DMS 273 (cell line): ENCODE data around the gene KRT33A.

ENCODE experiments used
- DNase-seq: peaks from one replicate; lab custom pipeline; 2025; ENCODE audit not compliant: unreplicated experiment; lab: John Stamatoyannopoulos, UW

The KRT33A gene

DNA sequence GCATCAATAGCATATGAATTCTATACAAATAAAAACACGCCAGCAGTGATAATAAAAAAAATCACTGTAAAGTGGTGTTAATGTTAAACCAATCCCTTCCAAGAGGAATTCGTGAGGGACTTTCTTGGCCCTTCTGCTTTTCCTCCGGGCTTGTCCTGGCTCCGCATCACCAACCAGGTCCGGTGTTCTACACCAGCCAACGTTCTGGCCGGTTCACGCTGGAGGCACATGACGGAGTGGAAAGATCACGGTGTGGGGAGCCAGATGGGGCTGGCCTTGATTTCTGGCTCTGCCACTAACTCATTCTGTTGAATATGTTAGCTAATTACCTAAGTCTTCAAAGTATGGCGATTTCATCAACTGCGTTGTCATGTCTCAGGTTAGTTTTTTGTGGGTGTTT lies 46.5 kb downstream of the KRT33A start:
- no peak for DNase-seq

DNA sequence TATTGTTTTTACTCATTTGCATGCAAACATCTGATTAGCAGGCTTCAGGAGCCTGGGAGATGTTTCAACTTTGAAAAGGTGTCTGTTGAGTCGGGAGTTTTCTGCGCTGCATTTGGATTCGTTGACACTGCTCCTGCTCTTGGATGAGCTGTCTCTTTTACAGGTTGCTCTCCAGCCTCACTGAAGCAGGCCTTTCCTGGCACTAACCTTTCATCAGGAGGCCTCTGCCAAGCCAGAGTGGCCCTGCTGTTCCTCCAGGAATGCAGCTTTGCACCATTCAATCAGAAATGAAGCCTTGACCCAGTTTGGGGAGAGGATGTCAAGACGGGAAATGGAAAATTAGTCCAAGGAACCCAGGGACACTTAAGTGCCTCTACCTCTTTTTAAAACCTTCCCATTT lies 47.6 kb downstream of the KRT33A start:
- DNase-seq: no peak

DNA sequence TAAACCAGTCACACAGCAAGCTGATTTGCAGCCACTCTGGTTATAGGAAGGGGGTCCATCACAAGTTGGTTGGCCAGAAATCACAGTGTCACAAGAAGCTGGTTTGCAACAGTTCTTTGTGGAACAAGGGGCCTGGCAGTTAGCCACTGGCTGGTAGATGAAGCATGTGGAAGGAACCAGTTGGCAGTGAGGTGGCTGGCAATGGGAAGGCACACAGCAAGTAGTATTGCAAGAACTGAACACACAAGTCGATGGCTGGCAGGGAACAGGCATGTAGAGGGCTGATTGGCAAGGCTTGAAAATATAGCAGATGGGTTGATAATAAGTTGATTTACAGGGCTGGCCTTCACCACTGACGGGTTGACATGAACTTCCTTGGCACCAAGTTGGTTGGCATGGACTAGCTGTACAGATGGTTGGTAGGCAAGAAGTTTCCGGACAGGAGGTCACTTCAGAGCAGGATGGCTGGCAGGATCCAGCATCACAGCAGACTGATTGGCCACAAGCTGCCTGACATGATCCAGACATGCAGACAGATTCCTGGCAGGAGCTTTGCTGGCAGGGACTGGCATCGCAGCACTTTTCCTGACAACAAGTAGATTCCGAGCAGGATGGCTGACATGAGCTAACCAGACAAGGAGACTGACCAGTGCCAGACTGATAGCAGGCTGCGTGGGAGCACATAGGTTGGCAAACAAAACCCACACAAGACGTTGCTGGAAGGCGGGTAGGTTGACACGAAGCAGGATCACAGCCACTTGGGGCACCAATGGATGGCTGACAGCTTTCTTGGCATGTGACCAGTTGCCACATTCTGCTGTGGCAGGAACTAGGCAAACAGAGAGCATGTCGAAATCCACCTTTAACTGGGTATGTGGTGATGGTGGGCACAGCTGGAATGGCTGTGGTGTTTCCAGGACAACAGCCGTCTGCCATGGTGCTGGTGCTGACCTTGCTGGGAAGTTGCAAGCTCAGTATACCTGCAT lies 48.4 kb downstream of the KRT33A start, which contains the start of gene KRTAP29-1:
TSS of gene KRTAP29-1 (minus strand) at position 936 of the 986 bp plus-strand sequence. CDS start at position 936, 0 bp downstream.
- peak; percentile 81 for DNase-seq

DNA sequence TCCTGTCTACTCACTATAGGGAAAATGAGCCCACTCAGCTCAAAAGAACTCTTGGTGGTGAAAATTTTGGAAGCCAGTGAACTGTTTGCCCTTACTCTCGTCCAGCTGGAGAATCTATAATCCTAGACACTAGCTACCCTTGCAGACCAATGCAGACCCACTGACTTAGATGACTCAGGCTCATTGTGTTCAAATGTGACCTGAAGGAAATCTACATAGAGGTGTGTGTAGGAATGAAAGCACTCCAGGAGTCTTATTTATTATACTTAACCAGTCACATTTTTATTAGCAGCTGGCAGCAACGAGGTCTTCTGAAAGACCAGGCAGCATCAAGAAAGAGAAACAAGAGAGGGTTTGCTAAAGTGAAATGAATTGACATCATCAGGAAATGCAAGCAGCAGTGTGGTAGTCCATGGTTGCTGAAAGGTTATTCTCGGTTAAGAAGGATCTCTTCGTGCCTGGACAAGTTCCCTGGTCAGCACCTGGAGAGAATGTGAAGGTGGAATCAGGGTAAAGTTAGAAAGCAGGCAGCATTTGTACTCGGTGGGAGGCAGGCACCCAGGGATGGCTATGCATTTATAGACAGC lies 49.3 kb downstream of the KRT33A start:
- DNase-seq: no peak

DNA sequence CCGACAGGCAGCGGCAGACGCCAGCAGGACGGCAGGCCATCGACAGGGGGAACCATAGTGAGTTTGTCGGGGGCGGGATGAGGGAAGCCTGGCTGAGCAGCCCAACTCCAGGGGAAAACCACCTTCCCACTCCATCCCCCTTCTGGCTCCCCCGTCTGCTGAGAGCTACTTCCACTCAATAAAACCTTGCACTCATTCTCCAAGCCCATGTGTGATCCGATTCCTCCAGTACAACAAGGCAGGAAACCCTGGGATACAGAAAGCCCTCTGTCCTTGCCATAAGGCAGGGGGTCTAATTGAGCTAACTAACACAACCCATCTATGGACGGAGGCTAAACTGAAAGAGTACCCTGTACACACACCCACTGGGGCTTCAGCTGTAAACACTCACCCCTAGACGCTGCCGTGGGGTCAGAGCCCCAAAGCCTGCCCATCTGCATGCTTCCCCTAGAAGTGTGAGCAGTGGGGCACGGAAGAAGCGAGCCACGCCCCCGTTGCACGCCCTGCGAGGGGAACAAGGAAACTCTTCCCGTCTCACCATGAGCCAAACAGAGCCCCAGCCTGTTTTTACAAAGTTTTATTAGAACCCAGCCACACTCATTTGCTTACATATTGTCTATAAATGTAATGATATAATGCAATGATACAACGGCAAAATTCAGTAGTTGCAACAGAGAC lies 52.0 kb downstream of the KRT33A start:
- no peak for DNase-seq

DNA sequence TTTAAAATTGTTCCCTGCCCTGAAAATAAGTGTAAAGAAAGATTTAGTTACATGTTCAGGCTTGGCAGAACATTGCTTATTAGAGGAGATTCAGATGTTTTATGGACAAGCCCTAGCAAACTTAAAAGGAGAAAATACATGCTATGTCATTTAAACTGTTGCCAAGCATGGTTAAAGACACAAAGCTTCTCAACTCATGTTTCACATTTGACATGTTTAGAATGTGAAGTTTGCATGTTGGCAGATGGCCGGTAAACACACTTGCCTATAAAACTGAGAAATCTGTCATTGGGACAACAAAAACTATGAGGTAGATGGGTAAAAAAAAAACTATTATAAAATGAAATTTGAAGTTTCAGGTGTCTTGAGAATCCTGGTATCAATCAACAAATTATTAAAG lies 53.8 kb downstream of the KRT33A start:
- peak; percentile 22 for DNase-seq
